HG02623 (cell line): ENCODE data around the gene KRTAP2-4.
"Not testable (repeated sequence)": the region's sequence is repeated elsewhere in the genome, so short reads cannot be mapped to it uniquely, and the experiment has no call there.

ENCODE experiments used
- ATAC-seq: cut with Tn5 transposase; IDR thresholded peaks from one replicate; pipeline ENCODE4 v1.9.1; 2021; ENCODE audit warnings: moderate library complexity; ENCODE audit not compliant: unreplicated experiment

The KRTAP2-4 gene

GRCh38 chr17:41073676-41074075, 8.0 kb upstream of the KRTAP2-4 start:
- no peak for ATAC-seq

- no peak for ATAC-seq
Observed at GRCh38 chr17:41071606-41072360, 6.1 kb upstream of the KRTAP2-4 start.

GRCh38 chr17:41069031-41069430, 3.4 kb upstream of the KRTAP2-4 start:
- no peak for ATAC-seq

- no peak for ATAC-seq
Observed at GRCh38 chr17:41067281-41067680, 1.6 kb upstream of the KRTAP2-4 start.

DNA sequence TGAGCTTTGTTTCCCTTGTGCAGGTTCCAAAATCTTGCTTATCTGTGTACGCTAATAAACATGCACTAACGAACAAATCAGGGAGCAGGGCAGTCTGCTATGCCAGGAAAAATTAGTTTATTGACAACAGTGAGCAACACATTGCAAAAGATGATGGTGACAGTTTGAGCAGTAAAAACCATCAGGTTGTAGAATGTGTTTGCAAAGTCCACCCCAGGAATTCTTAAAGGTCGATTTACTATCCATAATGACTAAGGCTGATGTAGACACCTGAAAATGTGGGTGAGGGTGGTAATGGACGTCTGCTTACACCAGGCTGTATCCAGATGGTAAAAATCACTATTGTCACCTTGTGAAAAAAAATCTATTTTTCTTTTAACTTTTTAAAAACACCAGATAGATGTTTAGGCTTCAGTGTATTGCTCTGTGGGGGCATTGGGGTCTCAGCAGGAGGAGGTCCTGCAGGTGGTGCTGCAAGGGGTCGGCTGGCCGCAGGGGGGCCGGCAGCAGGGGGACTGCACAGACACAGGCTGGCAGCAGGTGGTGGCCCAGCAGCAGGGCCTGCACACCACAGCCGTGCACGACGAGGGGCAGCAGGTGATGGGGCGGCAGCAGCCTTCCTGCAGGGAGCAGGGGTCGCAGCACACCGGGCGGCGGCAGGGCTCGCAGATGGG, 526 bp downstream of the KRTAP2-4 start:
- ATAC-seq, result not testable (repeated sequence)

DNA sequence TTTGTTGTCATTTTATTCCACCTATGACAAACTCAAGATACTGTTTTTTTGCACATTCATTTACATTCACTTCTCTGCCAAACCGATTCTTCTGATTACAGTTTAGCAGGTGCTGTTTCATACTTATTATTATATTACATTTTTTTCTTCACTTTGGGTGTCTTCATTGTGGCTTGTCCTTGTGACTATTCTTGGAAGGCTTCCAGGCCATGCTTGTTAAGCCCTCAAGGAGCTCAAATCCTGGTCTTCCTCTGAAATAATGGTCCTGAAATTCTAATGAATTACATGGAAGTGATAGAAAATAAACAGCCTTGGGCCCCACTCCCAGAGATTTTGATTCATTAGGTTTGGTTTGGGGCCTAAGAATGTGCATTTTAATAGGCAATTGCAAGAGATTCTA, 1.4 kb downstream of the KRTAP2-4 start:
- no peak for ATAC-seq

- no peak for ATAC-seq
Observed at GRCh38 chr17:41063449-41063848, 2.2 kb downstream of the KRTAP2-4 start.

GRCh38 chr17:41061964-41062363, 3.7 kb downstream of the KRTAP2-4 start:
- no peak for ATAC-seq

DNA sequence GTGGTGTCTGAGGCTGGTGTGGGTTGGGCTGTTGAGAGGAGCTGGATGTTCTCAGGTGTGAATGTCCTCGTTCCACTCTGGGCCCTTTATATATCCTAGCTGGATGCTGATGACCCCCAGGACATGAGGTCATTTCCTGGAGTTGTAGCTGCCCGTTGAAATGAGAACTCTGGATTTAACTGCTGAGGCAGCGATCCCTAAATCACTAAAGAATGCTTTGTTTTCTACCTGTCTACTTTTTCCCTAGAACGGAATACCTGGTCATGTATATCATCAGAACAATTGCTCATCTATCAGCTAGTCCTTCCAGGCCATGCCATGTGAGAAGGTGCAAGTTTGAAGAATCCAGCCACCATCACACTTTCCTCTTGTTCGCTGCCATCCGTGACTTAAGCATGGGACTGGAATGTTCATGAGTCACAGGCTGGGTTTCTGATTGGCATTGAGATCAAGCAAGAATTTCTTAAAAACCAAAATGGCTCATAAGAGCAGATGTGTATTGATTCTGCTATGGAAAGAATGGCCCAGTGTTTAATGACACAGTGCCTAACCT, 5.6 kb downstream of the KRTAP2-4 start, which contains the start of gene KRTAP2-3:
Gene KRTAP2-3 (minus strand): TSS at position 63 of the 553 bp plus-strand sequence. CDS start 64 bp downstream, outside the sequence.
- ATAC-seq, result no peak

DNA sequence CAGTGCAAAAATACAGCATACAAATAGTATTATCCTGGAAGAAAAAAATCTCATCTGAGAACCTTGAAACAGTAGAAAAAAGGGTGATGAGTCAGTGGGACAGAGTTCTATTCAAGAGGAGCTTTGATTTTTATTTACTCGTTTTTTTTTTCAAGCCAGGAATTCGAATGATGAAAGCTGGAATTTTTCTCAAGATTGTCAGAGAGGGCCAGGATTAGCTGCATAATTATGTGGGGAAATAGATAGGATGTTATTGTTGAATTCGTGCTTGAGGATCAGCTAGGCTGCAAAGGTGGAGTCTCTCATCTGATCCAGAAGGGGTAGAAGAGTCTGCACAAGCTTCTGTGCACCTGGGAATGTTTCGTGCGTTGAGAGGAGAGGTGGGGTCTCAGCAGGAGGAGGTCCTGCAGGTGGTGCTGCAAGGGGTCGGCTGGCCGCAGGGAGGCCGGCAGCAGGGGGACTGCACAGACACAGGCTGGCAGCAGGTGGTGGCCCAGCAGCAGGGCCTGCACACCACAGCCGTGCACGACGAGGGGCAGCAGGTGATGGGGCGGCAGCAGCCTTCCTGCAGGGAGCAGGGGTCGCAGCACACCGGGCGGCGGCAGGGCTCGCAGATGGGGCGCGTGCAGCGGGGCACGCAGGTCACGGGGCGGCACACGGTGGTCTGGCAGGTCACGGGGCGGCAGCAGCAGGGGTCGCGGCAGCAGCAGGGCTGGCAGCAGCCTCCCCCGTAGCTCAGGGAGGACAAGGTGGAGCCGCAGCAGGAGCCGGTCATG, 6.2 kb downstream of the KRTAP2-4 start:
- not testable (repeated sequence) for ATAC-seq

DNA sequence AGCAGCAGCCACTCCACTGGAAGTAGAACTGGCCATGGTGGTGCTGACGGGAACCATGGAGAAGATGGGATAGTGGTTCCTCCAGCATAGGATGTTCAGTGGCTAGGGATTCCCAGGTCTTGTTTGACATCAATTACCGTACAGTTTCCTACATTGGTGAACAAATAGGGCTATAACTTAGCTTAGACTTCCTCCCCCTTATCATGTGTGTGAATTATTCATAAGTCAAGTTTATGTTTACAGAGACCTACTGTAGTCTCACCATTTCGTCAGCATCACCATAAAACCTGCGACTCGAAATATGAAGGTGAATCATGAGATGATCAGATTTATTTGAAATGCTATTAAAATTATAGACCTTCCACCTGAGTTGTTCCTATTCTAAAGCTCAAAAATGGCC, 6.9 kb downstream of the KRTAP2-4 start:
- ATAC-seq, result no peak

DNA sequence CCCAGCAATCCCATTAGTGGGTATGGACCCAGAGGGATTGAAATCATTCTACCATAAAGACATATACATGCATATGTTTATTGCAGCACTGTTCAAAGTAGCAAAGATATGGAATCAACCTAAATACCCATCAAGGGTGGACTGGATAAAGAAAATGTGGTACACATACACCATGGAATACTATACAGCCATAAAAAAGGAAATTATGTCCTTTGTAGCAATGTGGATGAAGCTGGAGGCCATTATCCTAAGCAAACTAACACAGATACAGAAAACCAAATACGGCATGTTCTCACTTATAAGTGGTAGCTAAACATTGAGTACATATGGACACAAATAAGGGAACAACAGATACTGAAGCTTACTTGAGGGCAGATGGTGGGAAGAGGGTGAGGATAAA, 8.1 kb downstream of the KRTAP2-4 start:
- no peak for ATAC-seq

DNA sequence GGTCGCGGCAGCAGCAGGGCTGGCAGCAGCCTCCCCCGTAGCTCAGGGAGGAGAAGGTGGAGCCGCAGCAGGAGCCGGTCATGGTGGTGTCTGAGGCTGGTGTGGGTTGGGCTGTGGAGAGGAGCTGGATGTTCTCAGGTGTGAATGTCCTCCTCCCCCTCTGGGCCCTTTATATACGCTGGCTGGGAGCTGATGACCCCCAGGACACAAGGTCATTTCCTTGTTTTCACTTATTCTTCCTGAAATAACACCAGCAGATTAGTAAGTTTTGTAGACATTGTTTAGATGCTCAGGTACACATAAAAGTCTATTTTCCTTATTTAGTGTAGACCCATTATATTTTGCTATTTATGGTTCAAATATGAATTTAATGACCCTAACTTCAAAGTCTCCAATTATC, 10.5 kb downstream of the KRTAP2-4 start, which contains the start of gene KRTAP2-2:
Gene KRTAP2-2 (minus strand): TSS at position 101 of the 400 bp plus-strand sequence. CDS start 19 bp downstream, at position 82.
- not testable (repeated sequence) for ATAC-seq

DNA sequence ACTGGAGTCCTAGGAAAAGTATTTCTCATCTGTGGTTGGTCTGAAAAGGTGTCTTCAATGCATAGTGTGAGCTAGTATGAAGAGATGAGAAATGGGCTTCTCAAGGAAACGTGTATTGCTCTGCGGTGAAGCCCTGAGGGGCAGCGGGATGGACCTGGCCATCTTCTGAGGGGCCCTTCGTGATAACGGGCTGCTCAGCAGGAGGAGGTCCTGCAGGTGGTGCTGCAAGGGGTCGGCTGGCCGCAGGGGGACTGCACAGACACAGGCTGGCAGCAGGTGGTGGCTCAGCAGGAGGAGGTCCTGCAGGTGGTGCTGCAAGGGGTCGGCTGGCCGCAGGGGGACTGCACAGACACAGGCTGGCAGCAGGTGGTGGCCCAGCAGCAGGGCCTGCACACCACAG, 11.1 kb downstream of the KRTAP2-4 start:
- not testable (repeated sequence) for ATAC-seq

- ATAC-seq, result no peak
Observed at GRCh38 chr17:41054025-41054424, 11.7 kb downstream of the KRTAP2-4 start.

- ATAC-seq, result no peak
Observed at GRCh38 chr17:41052566-41052965, 13.1 kb downstream of the KRTAP2-4 start.

DNA sequence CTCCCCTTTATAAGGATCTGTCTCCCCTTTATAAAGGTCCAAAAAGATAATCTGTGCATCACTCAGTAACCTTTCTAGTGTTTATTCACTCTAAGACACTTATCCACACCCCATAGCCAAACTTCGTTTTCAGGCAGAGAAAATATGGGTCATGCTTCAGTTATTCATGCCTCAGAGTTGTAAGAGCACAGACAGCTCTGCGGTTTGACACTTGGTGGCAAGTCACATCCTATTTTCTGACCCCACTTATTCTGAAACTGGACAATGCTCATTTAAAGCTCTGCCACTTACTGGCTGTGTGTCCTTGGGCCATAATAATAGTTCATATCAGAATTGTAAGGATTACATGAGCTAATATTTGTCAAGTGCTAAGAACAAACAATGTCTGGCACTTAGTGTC, 16.6 kb downstream of the KRTAP2-4 start:
- ATAC-seq, result no peak

- ATAC-seq, result no peak
Observed at GRCh38 chr17:41048441-41048840, 17.2 kb downstream of the KRTAP2-4 start.

DNA sequence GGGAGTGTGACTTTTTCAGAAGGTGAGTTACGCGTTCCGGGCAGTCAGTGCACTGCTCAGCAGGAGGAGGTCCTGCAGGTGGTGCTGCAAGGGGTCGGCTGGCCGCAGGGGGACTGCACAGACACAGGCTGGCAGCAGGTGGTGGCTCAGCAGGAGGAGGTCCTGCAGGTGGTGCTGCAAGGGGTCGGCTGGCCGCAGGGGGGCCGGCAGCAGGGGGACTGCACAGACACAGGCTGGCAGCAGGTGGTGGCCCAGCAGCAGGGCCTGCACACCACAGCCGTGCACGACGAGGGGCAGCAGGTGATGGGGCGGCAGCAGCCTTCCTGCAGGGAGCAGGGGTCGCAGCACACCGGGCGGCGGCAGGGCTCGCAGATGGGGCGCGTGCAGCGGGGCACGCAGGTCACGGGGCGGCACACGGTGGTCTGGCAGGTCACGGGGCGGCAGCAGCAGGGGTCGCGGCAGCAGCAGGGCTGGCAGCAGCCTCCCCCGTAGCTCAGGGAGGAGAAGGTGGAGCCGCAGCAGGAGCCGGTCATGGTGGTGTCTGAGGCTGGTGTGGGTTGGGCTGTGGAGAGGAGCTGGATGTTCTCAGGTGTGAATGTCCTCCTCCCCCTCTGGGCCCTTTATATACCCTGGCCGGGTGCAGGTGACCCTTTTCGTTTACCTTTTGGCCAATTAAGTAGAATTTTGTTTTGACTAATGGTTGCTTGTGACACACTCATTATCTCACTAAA, 18.8 kb downstream of the KRTAP2-4 start, which contains the start of gene KRTAP2-1:
Gene KRTAP2-1 (minus strand): TSS at position 582 of the 731 bp plus-strand sequence. CDS start 49 bp downstream, at position 533.
- not testable (repeated sequence) for ATAC-seq

DNA sequence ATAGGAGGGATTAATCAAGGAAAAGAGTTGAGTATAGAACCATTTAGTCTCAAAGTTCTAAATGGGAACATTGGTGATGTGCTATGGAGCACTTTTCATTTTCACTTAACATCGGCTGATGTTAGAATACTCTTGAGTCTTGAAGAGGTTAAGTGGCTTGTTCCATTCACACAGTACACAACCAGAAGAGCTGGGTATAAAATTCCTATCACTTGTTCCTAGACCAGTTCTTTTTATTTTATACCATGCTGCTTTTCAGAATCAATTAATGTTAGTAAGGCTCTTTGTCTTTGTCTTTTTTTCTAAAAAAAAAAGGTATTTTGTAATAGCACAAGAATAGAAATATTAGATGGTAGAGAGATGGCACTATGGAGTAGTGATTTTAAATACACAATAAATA, 22.7 kb downstream of the KRTAP2-4 start:
- ATAC-seq, result no peak
